Effector memory CD8-positive, alpha-beta T cell (primary cell): Measurements from ENCODE around the gene SLC17A9.

Source experiments
- ATAC-seq: fragments of 150-1000 bp; cut with Tn5 transposase; replicated peaks from 2 replicates; pipeline ENCODE4 v1.10.0; 2021; ENCODE audit warnings: mild to moderate bottlenecking, moderate library complexity
- DNase-seq, 3 experiments: peaks; one replicate each; pipeline ENCODE4 v3.0.0; 2021
- H3K27ac Mint-ChIP-seq, 2 donors: one replicate each; pipeline ENCODE4 v1.8.0; 2022; ENCODE audit warnings: mild to moderate bottlenecking in 2 of 2, mixed read lengths in 2 of 2, moderate library complexity in 2 of 2
- H3K27me3 Mint-ChIP-seq, 2 donors: one replicate each; pipeline ENCODE4 v1.8.0; 2022; ENCODE audit warnings: mixed read lengths in 2 of 2
- H3K36me3 Mint-ChIP-seq: one replicate; pipeline ENCODE4 v1.8.0; 2022; ENCODE audit warnings: mild to moderate bottlenecking, moderate library complexity, mixed read lengths; ENCODE audit not compliant: insufficient read depth
- H3K4me1 Mint-ChIP-seq, 2 donors: one replicate each; pipeline ENCODE4 v1.8.0; 2022; ENCODE audit warnings: low read depth in 2 of 2, mixed read lengths in 2 of 2
- H3K4me3 Mint-ChIP-seq, 2 donors: one replicate each; pipeline ENCODE4 v1.8.0; 2022; ENCODE audit warnings: mild to moderate bottlenecking in 2 of 2, mixed read lengths in 2 of 2, moderate library complexity in 2 of 2
- H3K9me3 Mint-ChIP-seq, 2 donors: one replicate each; pipeline ENCODE4 v1.8.0; 2022; ENCODE audit warnings: mixed read lengths in 2 of 2

Gene SLC17A9

GRCh38 chr20:62999580-62999979, 47.1 kb downstream of the SLC17A9 start:
- peaks cover 0 to 3% of the 10 kb centered on the region in 2 donors for H3K4me1 Mint-ChIP-seq
- no peak overlapping the region for H3K4me3 Mint-ChIP-seq
- ATAC-seq: peak; percentile 33
- peaks cover 74 to 96% of the 10 kb centered on the region in 2 donors for H3K27me3 Mint-ChIP-seq
- peaks cover 4% of the 10 kb centered on the region for H3K36me3 Mint-ChIP-seq
- DNase-seq: no peak
- H3K27ac Mint-ChIP-seq: no peak overlapping the region
- no peaks in the 10 kb centered on the region for H3K9me3 Mint-ChIP-seq

- H3K27me3 Mint-ChIP-seq: peaks cover 71 to 94% of the 10 kb centered on the region in 2 donors
Measured at GRCh38 chr20:63000036-63000435, 47.5 kb downstream of the SLC17A9 start.

GRCh38 chr20:63000958-63001357, 48.4 kb downstream of the SLC17A9 start:
- Mint-ChIP-seq H3K27me3 (peaks cover 70 to 92% of the 10 kb centered on the region in 2 donors), H3K4me3 (no peak overlapping the region), H3K9me3 (no peaks in the 10 kb centered on the region), H3K27ac (no peak overlapping the region), H3K36me3 (peaks cover 11% of the 10 kb centered on the region), H3K4me1 (peaks cover 0 to 5% of the 10 kb centered on the region in 2 donors)
- DNase-seq: no peak
- no peak for ATAC-seq

More at GRCh38 chr20:63000036-63000435, 47.5 kb downstream of the SLC17A9 start:
- ATAC-seq: no peak
- Mint-ChIP-seq H3K27ac (no peak overlapping the region), H3K4me3 (no peak overlapping the region), H3K36me3 (peaks cover 4% of the 10 kb centered on the region), H3K4me1 (peaks cover 0 to 3% of the 10 kb centered on the region in 2 donors), H3K9me3 (no peaks in the 10 kb centered on the region)
- DNase-seq: no peak

GRCh38 chr20:63002511-63002910, 50.0 kb downstream of the SLC17A9 start:
- ATAC-seq (no peak), DNase-seq (no peak)
- no peak overlapping the region for H3K27ac Mint-ChIP-seq
- peaks cover 67 to 84% of the 10 kb centered on the region in 2 donors for H3K27me3 Mint-ChIP-seq
- no peak overlapping the region for H3K4me3 Mint-ChIP-seq
- H3K4me1 Mint-ChIP-seq: peaks cover 1 to 6% of the 10 kb centered on the region in 2 donors
- H3K36me3 Mint-ChIP-seq: peaks cover 7% of the 10 kb centered on the region
- no peaks in the 10 kb centered on the region for H3K9me3 Mint-ChIP-seq

- no peak overlapping the region for H3K27ac Mint-ChIP-seq
- DNase-seq (no peak), ATAC-seq (no peak)
- H3K27me3 Mint-ChIP-seq: peaks cover 67 to 84% of the 10 kb centered on the region in 2 donors
- H3K36me3 Mint-ChIP-seq: peaks cover 7% of the 10 kb centered on the region
- H3K4me1 Mint-ChIP-seq: peaks cover 10 to 11% of the 10 kb centered on the region in 2 donors
- H3K9me3 Mint-ChIP-seq: no peaks in the 10 kb centered on the region
- no peak overlapping the region for H3K4me3 Mint-ChIP-seq
Measured at GRCh38 chr20:63003546-63003945, 51.0 kb downstream of the SLC17A9 start.

GRCh38 chr20:63004607-63005364, 52.3 kb downstream of the SLC17A9 start:
- H3K36me3 Mint-ChIP-seq: peaks cover 12% of the 10 kb centered on the region
- ATAC-seq (no peak), DNase-seq (no peak)
- peaks cover 15 to 18% of the 10 kb centered on the region in 2 donors for H3K4me1 Mint-ChIP-seq
- no peak overlapping the region for H3K27ac Mint-ChIP-seq
- no peaks in the 10 kb centered on the region for H3K9me3 Mint-ChIP-seq
- no peak overlapping the region for H3K4me3 Mint-ChIP-seq
- peaks cover 63 to 80% of the 10 kb centered on the region in 2 donors for H3K27me3 Mint-ChIP-seq

GRCh38 chr20:63005365-63005861, 52.9 kb downstream of the SLC17A9 start:
- Mint-ChIP-seq H3K4me1 (peaks cover 21 to 24% of the 10 kb centered on the region in 2 donors), H3K9me3 (no peaks in the 10 kb centered on the region), H3K4me3 (peak overlapping the region; percentile 33), H3K27me3 (peaks cover 57 to 79% of the 10 kb centered on the region in 2 donors), H3K27ac (peak overlapping the region in 1 of 2 donors; percentile 46), H3K36me3 (peaks cover 18% of the 10 kb centered on the region)
- DNase-seq: no peak
- ATAC-seq: no peak

GRCh38 chr20:63005862-63006539, 53.5 kb downstream of the SLC17A9 start:
- Mint-ChIP-seq H3K27ac (peak overlapping the region in 1 of 2 donors; percentile 46), H3K9me3 (no peaks in the 10 kb centered on the region), H3K27me3 (peaks cover 51 to 79% of the 10 kb centered on the region in 2 donors), H3K4me3 (peak overlapping the region; percentile 33), H3K36me3 (peaks cover 24% of the 10 kb centered on the region), H3K4me1 (peaks cover 22 to 25% of the 10 kb centered on the region in 2 donors)
- DNase-seq (no peak), ATAC-seq (no peak)

- peak within 1 kb of the TSS; percentile 33 to 86 for H3K4me3 Mint-ChIP-seq
- peaks cover 25% of the 10 kb centered on the region for H3K36me3 Mint-ChIP-seq
- no peak for DNase-seq
- peak within 1 kb of the TSS in 1 of 2 donors; percentile 46 for H3K27ac Mint-ChIP-seq
- H3K4me1 Mint-ChIP-seq: peaks cover 22 to 25% of the 10 kb centered on the region in 2 donors
- peaks cover 46 to 72% of the 10 kb centered on the region in 2 donors for H3K27me3 Mint-ChIP-seq
- ATAC-seq: no peak
- no peaks in the 10 kb centered on the region for H3K9me3 Mint-ChIP-seq
Measured at GRCh38 chr20:63006540-63007359, 54.2 kb downstream of the SLC17A9 start, which contains the start of gene BHLHE23. Gene BHLHE23, minus strand, starts transcription at chr20:63006964. Its CDS starts 190 bp downstream, at chr20:63006774.

GRCh38 chr20:63007360-63007645, 54.8 kb downstream of the SLC17A9 start:
- H3K27me3 Mint-ChIP-seq: peaks cover 46 to 67% of the 10 kb centered on the region in 2 donors
- no peaks in the 10 kb centered on the region for H3K9me3 Mint-ChIP-seq
- DNase-seq: no peak
- H3K27ac Mint-ChIP-seq: no peak overlapping the region
- H3K4me3 Mint-ChIP-seq: no peak overlapping the region
- peaks cover 25% of the 10 kb centered on the region for H3K36me3 Mint-ChIP-seq
- ATAC-seq: no peak
- H3K4me1 Mint-ChIP-seq: peaks cover 22 to 25% of the 10 kb centered on the region in 2 donors

- ATAC-seq: no peak
Measured at GRCh38 chr20:63007646-63008488, 55.4 kb downstream of the SLC17A9 start.

GRCh38 chr20:63008541-63009044, 56.1 kb downstream of the SLC17A9 start:
- DNase-seq (no peak), ATAC-seq (peak; percentile 1)

More at GRCh38 chr20:63007646-63008488, 55.4 kb downstream of the SLC17A9 start:
- Mint-ChIP-seq H3K4me3 (peak overlapping the region; percentile 72 to 86), H3K36me3 (peaks cover 25% of the 10 kb centered on the region), H3K27ac (no peak overlapping the region), H3K9me3 (peaks cover 0 to under 1% of the 10 kb centered on the region in 2 donors), H3K27me3 (peaks cover 41 to 65% of the 10 kb centered on the region in 2 donors), H3K4me1 (peaks cover 22 to 25% of the 10 kb centered on the region in 2 donors)
- DNase-seq: no peak

More at GRCh38 chr20:63008541-63009044, 56.1 kb downstream of the SLC17A9 start:
- Mint-ChIP-seq H3K4me1 (peaks cover 22 to 25% of the 10 kb centered on the region in 2 donors), H3K36me3 (peaks cover 25% of the 10 kb centered on the region), H3K9me3 (peaks cover 0 to 8% of the 10 kb centered on the region in 2 donors), H3K4me3 (peak overlapping the region; percentile 72 to 86), H3K27me3 (peaks cover 41 to 65% of the 10 kb centered on the region in 2 donors), H3K27ac (no peak overlapping the region)
